Smooth muscle cell (in vitro differentiated cells): Measurements from ENCODE around the gene SPRR1A. TPM values are rescaled to one million over a fixed set of nuclear protein-coding genes. Genes with fewer than 3 reads are reported as not detected.

Source experiments
- polyA plus RNA-seq: library from polyadenylated mRNA; unstranded; fragments of >200 nt; fragmentation: Nextera tagmentation; extraction: Ambion mirVana; gene quantifications from 2 replicates; pipeline ENCODE4 v1.2.1, GENCODE V29; 2016
- small RNA-seq: library from RNA; depleted of rRNA; stranded (forward); fragments of <200 nt; gene quantifications from one replicate; pipeline ENCODE3, GENCODE V24; 2014
- total RNA-seq: library from RNA; depleted of rRNA; stranded (reverse); fragments of >200 nt; gene quantifications from 2 replicates; pipeline ENCODE4 v1.2.3, GENCODE V29; 2014

The SPRR1A gene
- total and polyA plus RNA-seq, 2 experiments from 2014 or later: 18.0 TPM; not detected in 1

Small RNAs within 50 kb of the gene (small RNA-seq; reads per million reads assigned to genes)
- gene AL356867.1 (not detected), gene RF00322 (not detected), gene SPRR1A (not detected)

Other genes with a start within 250 kb of the SPRR1A start
- gene KPRP, start 226.1 kb upstream of the SPRR1A start, total RNA-seq: not detected in 2 replicates
- gene KPRP, start 226.1 kb upstream of the SPRR1A start, polyA plus RNA-seq: not detected in 2 replicates
- not detected in 2 replicates for gene LCE1F, start 208.9 kb upstream of the SPRR1A start, total RNA-seq
- not detected in 2 replicates for gene LCE1F, start 208.9 kb upstream of the SPRR1A start, polyA plus RNA-seq
- not detected in 2 replicates for gene LCE1E, start 197.8 kb upstream of the SPRR1A start, total RNA-seq
- gene LCE1E, start 197.8 kb upstream of the SPRR1A start, polyA plus RNA-seq: not detected in 2 replicates
- gene LCE1D, start 187.4 kb upstream of the SPRR1A start, total RNA-seq: not detected in 2 replicates
- gene LCE1D, start 187.4 kb upstream of the SPRR1A start, polyA plus RNA-seq: not detected in 2 replicates
- gene LCE1C, start 177.4 kb upstream of the SPRR1A start, total RNA-seq: not detected in 2 replicates
- gene LCE1C, start 177.4 kb upstream of the SPRR1A start, polyA plus RNA-seq: not detected in 2 replicates
- gene LCE1B, start 172.1 kb upstream of the SPRR1A start, total RNA-seq: not detected in 2 replicates
- not detected in 2 replicates for gene LCE1B, start 172.1 kb upstream of the SPRR1A start, polyA plus RNA-seq
- gene LCE1A, start 156.6 kb upstream of the SPRR1A start, total RNA-seq: not detected in 2 replicates
- gene LCE1A, start 156.6 kb upstream of the SPRR1A start, polyA plus RNA-seq: not detected in 2 replicates
- not detected in 2 replicates for gene LCE6A, start 141.2 kb upstream of the SPRR1A start, total RNA-seq
- gene LCE6A, start 141.2 kb upstream of the SPRR1A start, polyA plus RNA-seq: not detected in 2 replicates
- gene LCE7A, start 124.1 kb upstream of the SPRR1A start, total RNA-seq: not detected in 2 replicates
- gene LCE7A, start 124.1 kb upstream of the SPRR1A start, polyA plus RNA-seq: not detected in 2 replicates
- gene SMCP, start 105.8 kb upstream of the SPRR1A start, total RNA-seq: not detected in 2 replicates
- not detected in 2 replicates for gene SMCP, start 105.8 kb upstream of the SPRR1A start, polyA plus RNA-seq
- 0.67 and 0.94 TPM in 2 replicates for gene IVL, start 75.5 kb upstream of the SPRR1A start, total RNA-seq
- 0.45 and 0.47 TPM in 2 replicates for gene IVL, start 75.5 kb upstream of the SPRR1A start, polyA plus RNA-seq
- 3.2 TPM in 1 of 2 replicates, not detected in the other for gene SPRR5, start 36.9 kb upstream of the SPRR1A start, total RNA-seq
- gene SPRR5, start 36.9 kb upstream of the SPRR1A start, polyA plus RNA-seq: 0.22 TPM in 1 of 2 replicates, not detected in the other
- 5.9 TPM in 1 of 2 replicates, not detected in the other for gene SPRR4, start 13.4 kb upstream of the SPRR1A start, total RNA-seq
- 0.43 TPM in 1 of 2 replicates, not detected in the other for gene SPRR4, start 13.4 kb upstream of the SPRR1A start, polyA plus RNA-seq
- gene SPRR3, start 17.7 kb downstream of the SPRR1A start, total RNA-seq: 55.2 and 107 TPM in 2 replicates
- gene SPRR3, start 17.7 kb downstream of the SPRR1A start, polyA plus RNA-seq: 15.3 and 24.9 TPM in 2 replicates
- 23.8 and 46.5 TPM in 2 replicates for gene SPRR1B, start 47.1 kb downstream of the SPRR1A start, total RNA-seq
- 38.0 and 82.8 TPM in 2 replicates for gene SPRR1B, start 47.1 kb downstream of the SPRR1A start, polyA plus RNA-seq
- gene SPRR2D, start 57.0 kb downstream of the SPRR1A start, total RNA-seq: 8.8 and 12.4 TPM in 2 replicates
- 8.1 and 16.9 TPM in 2 replicates for gene SPRR2D, start 57.0 kb downstream of the SPRR1A start, polyA plus RNA-seq
- gene SPRR2A, start 73.4 kb downstream of the SPRR1A start, total RNA-seq: not detected in 2 replicates
- 0.45 and 1.5 TPM in 2 replicates for gene SPRR2A, start 73.4 kb downstream of the SPRR1A start, polyA plus RNA-seq
- gene SPRR2B, start 87.5 kb downstream of the SPRR1A start, total RNA-seq: not detected in 2 replicates
- 2.8 TPM in 1 of 2 replicates, not detected in the other for gene SPRR2B, start 87.5 kb downstream of the SPRR1A start, polyA plus RNA-seq
- 1.4 TPM in 1 of 2 replicates, not detected in the other for gene SPRR2E, start 110.4 kb downstream of the SPRR1A start, total RNA-seq
- 2.7 and 8.5 TPM in 2 replicates for gene SPRR2E, start 110.4 kb downstream of the SPRR1A start, polyA plus RNA-seq
- gene SPRR2F, start 129.4 kb downstream of the SPRR1A start, total RNA-seq: not detected in 2 replicates
- gene SPRR2F, start 129.4 kb downstream of the SPRR1A start, polyA plus RNA-seq: not detected in 2 replicates
- 22.0 and 39.7 TPM in 2 replicates for gene SPRR2G, start 166.8 kb downstream of the SPRR1A start, total RNA-seq
- 35.4 and 103 TPM in 2 replicates for gene SPRR2G, start 166.8 kb downstream of the SPRR1A start, polyA plus RNA-seq
- not detected in 2 replicates for gene LELP1, start 219.3 kb downstream of the SPRR1A start, total RNA-seq
- gene LELP1, start 219.3 kb downstream of the SPRR1A start, polyA plus RNA-seq: not detected in 2 replicates
- 7.4 and 9.0 TPM in 2 replicates for gene PRR9, start 233.5 kb downstream of the SPRR1A start, total RNA-seq
- 1.0 and 3.0 TPM in 2 replicates for gene PRR9, start 233.5 kb downstream of the SPRR1A start, polyA plus RNA-seq